GM04504 (cell line): ENCODE data around the gene GTF2I.
"Not testable (repeated sequence)": the region's sequence is repeated elsewhere in the genome, so short reads cannot be mapped to it uniquely, and the experiment has no call there.

Experiments
- DNase-seq: peaks from one replicate; pipeline ENCODE4 v3.0.0-alpha.2; 2012; ENCODE audit warnings: low read depth

GTF2I gene

GRCh38 chr7:74657692-74658177, at the start of gene GTF2I:
TSS of gene GTF2I (plus strand) at chr7:74657718. CDS start at chr7:74689129, 31,411 bp downstream.
- no peak for DNase-seq

- DNase-seq: no peak
Observed at GRCh38 chr7:74612015-74612829, 45.3 kb upstream of the GTF2I start.

DNA sequence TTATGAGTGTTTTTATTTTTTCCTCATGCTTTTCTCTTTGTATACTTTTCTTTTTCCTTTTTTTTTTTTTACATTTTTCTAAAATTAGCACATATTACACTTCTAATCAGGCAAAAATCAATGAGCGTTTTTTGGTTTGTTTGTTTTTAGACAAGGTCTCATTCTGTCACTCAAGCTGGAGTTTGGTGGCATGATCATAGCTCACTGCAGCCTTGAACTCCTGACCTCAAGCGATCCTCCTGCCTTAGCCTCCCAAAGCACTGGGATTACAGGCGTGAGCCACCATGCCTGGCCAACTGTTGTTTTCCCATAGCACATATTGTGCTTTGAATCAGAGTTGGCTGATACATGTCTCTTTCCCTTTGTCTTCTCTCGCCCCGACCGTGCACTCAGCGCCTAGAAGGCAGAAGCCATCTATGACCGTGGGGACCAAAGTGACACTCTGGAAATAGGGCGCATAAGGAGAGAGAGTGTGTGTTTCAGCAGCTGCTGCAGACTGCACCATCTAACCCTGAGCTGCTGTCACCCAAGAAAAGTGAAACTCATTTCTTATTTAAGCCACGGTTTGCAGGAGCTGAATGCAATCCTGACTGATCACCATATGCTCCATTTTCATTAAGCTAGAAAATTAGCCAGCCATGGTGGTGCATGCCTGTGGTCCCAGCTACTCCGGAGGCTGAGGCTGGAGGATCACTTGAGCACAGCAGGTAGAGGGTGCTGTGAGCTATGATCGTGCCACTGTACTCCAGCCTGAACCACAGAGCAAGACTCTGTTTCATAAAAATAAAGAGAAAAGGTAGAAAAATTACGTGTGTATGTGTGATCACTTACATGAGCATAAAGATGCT, 41.4 kb upstream of the GTF2I start:
- DNase-seq: no peak

- no peak for DNase-seq
Observed at GRCh38 chr7:74617180-74617744, 40.3 kb upstream of the GTF2I start.

- DNase-seq: no peak
Observed at GRCh38 chr7:74619235-74619860, 38.2 kb upstream of the GTF2I start.

DNA sequence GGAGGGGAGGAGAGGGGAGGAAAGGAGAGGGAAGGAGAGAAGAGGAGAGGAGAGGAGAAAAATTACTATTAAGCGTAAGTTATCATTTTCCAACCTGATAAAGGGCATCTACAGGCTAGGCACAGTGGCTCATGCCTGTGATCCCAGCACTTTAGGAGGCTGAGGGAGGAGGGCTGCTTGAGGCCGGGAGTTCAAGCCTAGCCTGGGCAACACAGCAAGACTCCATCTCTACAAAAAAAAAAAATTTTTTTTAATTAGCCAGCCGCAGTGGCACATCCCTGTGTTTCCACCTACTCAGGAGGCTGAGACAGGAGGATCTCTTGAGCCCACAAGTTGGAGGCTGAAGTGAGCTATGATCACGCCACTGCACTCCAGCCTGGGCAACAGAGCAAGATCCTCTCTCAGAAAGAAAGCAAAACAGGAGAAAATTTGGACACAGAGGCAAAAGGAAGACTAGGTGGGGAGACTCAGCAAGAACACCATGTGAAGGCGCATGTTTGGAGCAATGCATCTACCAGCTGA, 35.2 kb upstream of the GTF2I start:
- no peak for DNase-seq

- no peak for DNase-seq
Observed at GRCh38 chr7:74623135-74623534, 34.4 kb upstream of the GTF2I start.

DNA sequence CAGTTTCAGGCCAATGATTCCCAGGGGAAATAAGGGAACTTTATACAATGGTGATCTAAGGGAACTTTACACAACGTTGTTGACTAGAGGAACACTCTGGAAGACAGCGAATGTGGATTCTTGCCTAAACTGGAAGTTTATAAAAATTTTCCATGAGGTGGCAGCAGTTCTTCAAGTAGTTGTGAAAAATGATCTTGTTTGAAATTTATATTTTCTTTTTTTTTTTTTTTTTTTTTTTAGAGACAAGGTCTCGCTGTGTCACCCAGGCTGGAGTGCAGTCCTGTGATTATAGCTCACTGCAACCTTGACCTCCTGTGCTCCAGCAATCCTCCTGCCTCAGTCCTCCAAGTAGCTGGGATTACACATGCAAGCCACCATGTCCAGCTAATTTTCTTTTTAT, 32.1 kb upstream of the GTF2I start:
- no peak for DNase-seq

- peak; percentile 25 for DNase-seq
Observed at GRCh38 chr7:74627661-74628411, 29.7 kb upstream of the GTF2I start.

DNA sequence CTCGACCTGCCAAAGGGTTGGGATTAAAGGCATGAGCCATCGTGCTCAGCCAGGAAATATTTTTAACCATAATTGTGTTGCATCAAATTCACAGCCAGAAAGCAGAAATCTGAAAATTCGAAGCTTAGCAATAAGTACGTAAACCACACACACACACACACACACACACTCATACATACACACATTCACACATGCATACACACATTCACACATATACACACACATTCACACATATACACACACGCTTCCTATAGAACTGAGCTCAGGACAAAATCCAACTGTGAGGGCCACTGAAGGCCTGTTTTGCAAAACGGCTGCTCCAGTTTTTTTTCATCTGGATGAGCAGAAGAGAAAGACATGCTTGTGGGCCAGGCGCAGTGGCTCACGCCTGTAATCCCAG, 25.0 kb upstream of the GTF2I start:
- DNase-seq: no peak

DNA sequence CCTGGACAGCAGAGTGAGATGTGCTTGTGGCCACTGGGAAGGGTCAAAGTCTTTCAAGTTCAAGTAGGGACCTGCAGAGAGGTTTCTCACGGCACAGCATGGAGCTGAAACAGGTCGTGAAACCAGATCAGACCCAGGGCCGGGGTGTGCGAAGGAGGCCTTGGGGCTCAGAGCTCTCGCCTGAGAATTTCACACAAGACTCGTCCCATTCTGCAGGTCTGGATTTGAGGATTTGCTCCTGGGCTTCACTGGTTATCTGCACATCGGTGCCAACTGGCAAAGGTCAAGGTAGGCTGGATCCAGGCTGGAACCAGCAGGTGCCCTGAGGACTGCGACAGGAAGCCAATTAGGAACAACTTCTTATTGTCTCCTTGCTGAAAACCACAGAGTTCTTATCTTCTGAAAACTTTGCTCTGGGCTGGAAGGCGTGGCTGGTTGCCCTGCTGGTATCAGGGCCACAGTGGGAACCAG, 24.0 kb upstream of the GTF2I start:
- no peak for DNase-seq

DNA sequence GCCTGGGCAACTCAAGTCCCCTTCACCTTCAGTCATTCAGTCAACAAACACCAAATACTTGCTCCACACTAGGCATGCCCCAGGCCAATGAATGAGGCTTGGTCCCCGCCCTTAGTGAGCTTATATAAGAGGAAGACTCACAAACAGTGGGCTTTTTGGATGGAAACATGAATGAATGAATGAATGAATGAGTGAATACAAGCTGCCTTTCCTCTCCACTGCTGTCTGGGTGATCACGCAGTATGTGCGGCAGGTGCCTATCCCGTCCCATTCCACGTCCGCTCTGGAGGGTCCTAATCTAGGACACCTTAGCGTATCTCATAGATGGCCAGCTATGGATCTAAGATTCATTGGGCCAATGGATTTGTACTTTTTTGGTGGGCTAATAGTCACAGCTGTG, 19.8 kb upstream of the GTF2I start:
- DNase-seq: no peak

- DNase-seq: not testable (repeated sequence)
Observed at GRCh38 chr7:74650055-74650454, 7.5 kb upstream of the GTF2I start.

- not testable (repeated sequence) for DNase-seq
Observed at GRCh38 chr7:74650493-74651132, 6.9 kb upstream of the GTF2I start.

GRCh38 chr7:74651133-74651504, 6.4 kb upstream of the GTF2I start:
- not testable (repeated sequence) for DNase-seq

DNA sequence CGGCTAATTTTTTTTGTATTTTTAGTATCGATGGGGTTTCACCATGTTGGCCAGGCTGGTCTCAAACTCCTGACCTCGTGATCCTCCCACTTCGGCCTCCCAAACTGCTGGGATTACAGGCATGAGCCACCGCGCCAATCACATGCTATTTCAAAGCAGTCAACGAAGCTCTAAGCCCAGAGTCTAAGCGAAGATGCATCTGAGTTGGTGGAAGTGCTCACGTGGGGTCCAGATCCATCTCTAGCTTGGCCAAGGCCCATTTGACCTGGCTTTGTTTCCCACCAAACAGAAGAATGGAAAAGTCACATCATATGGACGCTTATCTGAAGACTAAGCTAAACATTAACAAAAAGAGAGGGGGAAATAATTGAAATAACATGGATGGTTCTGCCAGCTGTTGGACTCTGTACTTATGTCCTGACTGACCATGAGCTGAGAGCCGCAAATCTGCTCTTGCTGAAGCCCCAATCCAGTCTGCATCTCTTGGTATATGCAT, 3.8 kb upstream of the GTF2I start:
- no peak for DNase-seq

DNA sequence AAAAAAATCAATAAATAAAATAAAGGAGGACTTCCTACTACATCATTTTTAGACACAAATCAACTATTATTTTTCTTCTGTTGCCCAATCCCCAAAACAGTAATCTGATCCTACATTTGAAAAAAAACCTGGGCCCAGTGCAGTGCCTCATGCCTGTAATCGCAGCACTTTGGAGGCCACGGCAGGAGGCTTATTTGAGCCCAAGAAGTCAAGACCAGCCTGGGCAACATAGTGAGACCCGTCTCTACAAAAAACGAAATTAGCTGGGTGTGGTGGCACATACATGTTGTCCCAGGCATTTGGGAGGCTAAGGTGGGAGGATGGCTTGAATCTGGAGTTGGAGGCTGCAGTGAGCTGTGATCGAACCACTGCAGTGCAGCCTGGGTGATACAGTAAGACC, 2.7 kb upstream of the GTF2I start:
- DNase-seq: no peak

- DNase-seq: no peak
Observed at GRCh38 chr7:74655324-74655723, 2.2 kb upstream of the GTF2I start.

DNA sequence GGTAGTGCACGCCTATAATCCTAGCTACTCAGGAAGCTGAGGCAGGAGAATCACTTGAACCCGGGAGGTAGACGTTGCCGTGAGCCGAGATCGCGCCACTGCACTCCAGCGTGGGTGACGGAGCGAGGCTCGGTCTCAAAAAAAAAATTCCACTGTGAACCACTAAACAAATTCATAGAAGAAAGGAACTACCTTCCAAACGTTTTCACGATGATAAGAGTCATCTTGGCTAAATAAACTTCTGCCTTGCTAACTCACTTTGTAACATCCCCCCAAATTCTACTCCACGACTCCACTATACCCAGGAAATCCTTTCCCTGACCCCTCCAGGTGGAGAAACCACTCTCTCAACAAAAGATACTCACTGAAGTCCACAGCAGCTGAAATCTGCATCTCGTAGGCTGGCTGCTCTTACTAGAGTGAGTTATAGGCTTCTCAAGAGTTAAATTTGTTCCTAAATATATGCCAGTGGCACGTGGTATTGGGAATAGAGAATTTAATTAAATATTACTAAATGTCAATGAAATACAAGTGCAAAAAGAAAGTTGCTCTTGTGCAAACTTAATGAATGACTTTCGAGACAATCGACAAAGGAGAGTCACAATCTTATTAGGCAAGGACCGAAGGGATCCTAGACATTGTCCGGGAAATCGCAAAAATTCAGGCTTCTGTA, 1.6 kb upstream of the GTF2I start:
- no peak for DNase-seq

DNA sequence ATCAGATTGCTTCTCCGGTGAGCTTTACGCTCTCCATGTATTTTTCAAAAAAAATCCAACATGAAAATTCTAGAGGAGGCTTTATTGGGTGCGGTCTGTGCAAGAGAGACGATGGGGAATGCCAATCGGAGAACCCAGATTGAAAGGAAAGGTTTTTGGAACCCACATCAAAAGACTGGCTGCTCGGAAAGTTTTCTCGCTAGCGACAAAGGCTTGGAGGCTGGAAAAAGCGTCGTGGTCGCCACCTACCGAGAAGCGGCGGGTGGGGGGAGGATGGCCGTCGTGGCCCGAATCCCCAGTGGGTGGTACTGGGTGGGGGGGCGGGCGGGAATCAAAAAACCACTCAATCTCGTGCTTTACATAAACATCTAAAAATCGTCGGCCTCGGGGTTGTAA, 1.1 kb upstream of the GTF2I start:
- no peak for DNase-seq
